ENCODE results near the gene TPPP. TPM values are rescaled to one million over a fixed set of nuclear protein-coding genes. Genes with fewer than 3 reads are reported as not detected.

TPPP gene
- total and polyA plus RNA-seq, 8 donors, result 6.7 to 14.4 (median 8.6) TPM

DNA sequence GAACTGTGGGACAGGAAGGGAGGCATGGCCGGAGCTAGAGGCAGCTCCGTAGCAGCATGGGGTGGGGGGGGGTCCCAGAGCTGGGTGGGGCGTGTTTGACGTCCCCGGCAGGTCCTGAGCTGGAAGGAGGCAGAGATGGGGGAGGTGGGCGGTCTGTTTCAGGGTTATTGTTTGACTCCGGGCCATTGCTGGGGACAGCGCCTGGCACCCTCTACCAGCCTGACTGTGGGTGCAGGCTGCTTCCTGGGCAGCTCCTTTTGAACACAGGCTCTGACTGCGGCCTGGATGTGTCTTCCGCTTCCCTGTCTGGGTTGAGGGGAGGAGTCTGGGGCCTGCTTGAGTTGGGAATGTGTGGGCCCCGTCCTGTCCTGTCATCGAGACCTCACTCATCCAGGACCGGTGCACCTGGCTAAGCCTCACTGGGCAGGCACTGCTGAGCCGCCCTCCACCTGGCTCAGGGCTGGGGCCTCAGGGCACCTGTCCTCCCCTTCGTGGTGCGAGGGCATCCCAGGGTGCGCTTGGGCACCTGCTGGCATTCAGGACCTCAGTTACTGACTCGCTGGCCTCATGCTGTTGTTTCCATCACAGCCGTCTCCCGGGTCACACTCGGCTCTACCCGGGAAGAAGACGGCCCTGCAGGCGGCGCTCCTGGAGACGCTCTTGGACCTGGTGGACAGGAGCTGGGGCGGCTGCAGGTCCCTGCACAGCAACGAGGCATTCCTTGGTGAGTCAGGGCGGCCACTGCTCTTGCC lies 54.5 kb downstream of the TPPP start:
- Histone ChIP-seq H3K9me3 (peaks cover 0 to 4% of the 10 kb centered on the region in 2 donors), H3K27ac (no peak overlapping the region), H3K27me3 (no peaks in the 10 kb centered on the region), H3K4me3 (no peak overlapping the region), H3K36me3 (peaks cover 0 to 86% of the 10 kb centered on the region in 2 donors), H3K4me1 (no peaks in the 10 kb centered on the region)
- ATAC-seq (no peak), DNase-seq (no peak)
- intact Hi-C loops (cut with DNase I), result no loop called here
- TF ChIP-seq, protein P1, sequence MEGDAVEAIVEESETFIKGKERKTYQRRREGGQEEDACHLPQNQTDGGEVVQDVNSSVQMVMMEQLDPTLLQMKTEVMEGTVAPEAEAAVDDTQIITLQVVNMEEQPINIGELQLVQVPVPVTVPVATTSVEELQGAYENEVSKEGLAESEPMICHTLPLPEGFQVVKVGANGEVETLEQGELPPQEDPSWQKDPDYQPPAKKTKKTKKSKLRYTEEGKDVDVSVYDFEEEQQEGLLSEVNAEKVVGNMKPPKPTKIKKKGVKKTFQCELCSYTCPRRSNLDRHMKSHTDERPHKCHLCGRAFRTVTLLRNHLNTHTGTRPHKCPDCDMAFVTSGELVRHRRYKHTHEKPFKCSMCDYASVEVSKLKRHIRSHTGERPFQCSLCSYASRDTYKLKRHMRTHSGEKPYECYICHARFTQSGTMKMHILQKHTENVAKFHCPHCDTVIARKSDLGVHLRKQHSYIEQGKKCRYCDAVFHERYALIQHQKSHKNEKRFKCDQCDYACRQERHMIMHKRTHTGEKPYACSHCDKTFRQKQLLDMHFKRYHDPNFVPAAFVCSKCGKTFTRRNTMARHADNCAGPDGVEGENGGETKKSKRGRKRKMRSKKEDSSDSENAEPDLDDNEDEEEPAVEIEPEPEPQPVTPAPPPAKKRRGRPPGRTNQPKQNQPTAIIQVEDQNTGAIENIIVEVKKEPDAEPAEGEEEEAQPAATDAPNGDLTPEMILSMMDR (IDR thresholded peaks at IDR 0.05), result no peak

DNA sequence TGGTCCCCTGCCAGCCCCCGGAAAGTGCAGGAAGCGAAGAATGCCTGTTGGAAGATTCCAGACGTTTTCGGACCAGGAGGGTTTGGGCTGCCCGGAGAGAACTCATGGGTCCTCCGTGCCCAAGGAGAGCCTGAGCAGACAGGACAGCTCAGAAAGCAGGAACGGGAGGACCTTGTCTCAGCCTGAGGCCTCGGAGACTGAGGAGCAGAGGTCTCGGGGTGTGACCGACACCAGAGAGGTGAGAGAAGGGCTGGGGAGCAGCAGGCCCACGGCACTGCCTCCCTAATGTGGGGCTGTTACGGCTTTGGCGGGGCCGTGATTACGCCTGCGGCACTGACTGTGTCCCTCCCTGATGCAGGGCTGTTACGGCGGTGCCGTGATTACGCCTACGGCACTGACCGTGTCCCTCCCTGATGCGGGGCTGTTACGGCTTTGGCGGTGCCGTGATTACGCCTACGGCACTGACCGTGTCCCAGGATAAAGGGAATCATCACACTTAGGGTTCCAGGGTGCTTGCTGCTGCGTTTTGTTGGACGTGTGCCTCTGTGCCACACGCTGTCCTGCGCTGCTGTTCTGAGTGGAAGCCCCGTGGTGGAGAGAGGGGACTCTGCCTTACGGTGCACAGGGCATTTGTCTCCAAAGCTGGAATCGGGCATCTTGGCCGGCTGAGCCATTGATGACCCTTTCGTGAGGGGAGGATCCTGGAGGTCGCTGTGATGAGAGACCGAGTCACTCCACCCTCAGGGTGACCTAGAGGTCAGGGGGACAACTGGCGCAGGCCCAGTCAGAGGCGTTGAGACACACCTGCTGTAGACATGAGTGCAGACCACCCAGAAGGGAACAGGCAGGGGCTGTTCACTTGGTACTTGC lies 55.3 kb downstream of the TPPP start:
- H3K4me1 ChIP-seq, result no peaks in the 10 kb centered on the region
- H3K9me3 ChIP-seq, result peaks cover 0 to 4% of the 10 kb centered on the region in 2 donors
- no peak overlapping the region for H3K27ac ChIP-seq
- H3K4me3 ChIP-seq, result no peak overlapping the region
- no peaks in the 10 kb centered on the region for H3K27me3 ChIP-seq
- H3K36me3 ChIP-seq, result peaks cover 0 to 88% of the 10 kb centered on the region in 2 donors
- DNase-seq (peak in 1 of 4 donors; percentile 26), ATAC-seq (no peak)
- intact Hi-C loops (cut with DNase I), result no loop called here
- TF ChIP-seq, protein P1 (IDR thresholded peaks at IDR 0.05), result no peak

DNA sequence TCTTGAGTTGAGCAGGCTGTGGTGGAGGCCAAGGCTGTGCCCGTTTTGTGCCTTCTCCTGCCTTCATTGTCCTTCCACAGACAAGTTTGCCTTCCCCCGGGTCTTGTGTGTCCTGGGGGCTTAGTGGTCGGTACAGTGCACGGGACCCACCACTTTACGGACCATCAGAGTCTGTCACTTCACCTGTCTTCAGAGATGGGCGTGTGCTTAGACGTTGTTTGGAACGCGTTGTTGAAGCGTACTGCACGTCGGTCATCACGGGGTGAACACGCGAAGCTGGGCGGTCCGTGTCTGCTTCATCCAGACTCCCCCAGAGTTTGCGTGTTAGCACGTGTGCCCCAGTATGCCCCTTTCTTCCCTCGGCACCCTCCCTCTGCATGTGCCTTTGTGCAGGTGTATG lies 56.2 kb downstream of the TPPP start:
- H3K4me3 ChIP-seq, result no peak overlapping the region
- H3K27ac ChIP-seq, result no peak overlapping the region
- H3K9me3 ChIP-seq, result peaks cover 0 to 4% of the 10 kb centered on the region in 2 donors
- no peaks in the 10 kb centered on the region for H3K27me3 ChIP-seq
- H3K36me3 ChIP-seq, result peaks cover 0 to 81% of the 10 kb centered on the region in 2 donors
- DNase-seq (no peak), ATAC-seq (no peak)
- H3K4me1 ChIP-seq, result no peaks in the 10 kb centered on the region
- intact Hi-C loops (cut with DNase I), result no loop called here
- TF ChIP-seq, protein P1 (IDR thresholded peaks at IDR 0.05), result no peak

DNA sequence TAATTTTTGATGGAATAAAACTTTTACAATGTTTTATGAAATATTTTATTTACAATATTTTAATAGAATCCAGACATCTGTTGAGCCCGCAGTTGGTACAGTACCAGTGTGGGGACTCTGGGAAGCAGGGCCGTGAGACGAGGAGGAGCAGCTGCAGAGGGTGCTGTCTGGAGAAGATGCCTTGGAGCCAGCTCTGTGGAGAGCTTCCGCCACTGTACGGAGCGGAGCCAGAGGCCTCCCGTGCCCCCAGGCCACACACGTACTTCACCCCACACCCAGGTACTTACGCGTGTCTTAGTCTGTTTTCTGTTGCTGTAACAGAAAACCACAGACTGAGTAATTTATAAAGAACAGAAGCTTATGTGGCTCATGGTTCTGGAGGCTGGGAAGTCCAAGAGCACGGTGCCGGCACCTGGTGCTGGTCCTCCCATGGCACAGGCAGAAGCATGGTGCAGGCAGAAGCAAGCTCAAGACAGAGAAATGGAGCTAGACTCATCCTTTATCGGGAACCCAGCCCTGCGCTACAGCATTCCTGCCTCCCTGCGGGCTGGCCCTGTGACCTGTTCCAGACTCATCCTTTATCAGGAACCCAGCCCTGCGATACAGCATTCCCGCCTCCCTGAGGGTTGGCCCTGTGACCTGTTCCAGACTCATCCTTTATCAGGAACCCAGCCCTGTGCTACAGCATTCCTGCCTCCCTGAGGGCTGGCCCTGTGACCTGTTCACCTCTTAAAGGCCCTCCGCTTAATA lies 57.7 kb downstream of the TPPP start:
- ATAC-seq, result no peak
- peaks cover 0 to 70% of the 10 kb centered on the region in 2 donors for H3K36me3 ChIP-seq

More for the DNA sequence above, 57.7 kb downstream of the TPPP start:
- Histone ChIP-seq H3K9me3 (peaks cover 0 to 4% of the 10 kb centered on the region in 2 donors), H3K4me1 (no peaks in the 10 kb centered on the region), H3K27me3 (no peaks in the 10 kb centered on the region), H3K4me3 (no peak overlapping the region), H3K27ac (no peak overlapping the region)
- TF ChIP-seq, protein P1 (IDR thresholded peaks at IDR 0.05), result no peak
- intact Hi-C loops (cut with DNase I), result no loop called here
- DNase-seq, result no peak

Data from left lung (tissue), 10 donors.